ENCODE measurements around the gene ARHGDIG. TPM values are rescaled to one million over a fixed set of nuclear protein-coding genes. Genes with fewer than 3 reads are reported as not detected.

The ARHGDIG gene
- total and polyA plus RNA-seq, 2 of the 4 experiments (the other 2 are of a cell fraction), result 0.24 to 0.36 TPM

DNA sequence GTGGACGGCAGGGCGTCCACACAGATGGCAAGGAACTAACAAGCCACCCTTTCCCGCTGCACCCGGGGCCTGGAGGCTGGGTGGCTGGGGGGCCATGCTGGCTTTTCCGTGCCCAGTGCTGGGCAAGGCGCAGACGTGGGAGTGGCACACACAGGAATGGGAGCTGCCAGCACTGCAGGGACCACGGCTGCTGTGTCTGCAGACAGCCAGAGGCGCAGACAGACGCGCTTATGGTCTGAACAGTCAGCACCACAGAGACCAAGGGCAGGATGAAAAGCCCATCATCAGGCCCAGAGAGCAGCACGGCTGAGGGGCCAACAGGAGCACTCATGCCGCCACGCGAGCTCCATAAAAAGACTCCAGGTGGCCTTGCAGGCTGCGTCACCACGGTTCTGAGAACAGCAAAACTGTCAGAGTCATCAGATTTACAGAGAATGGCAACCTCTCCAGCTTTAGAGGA lies 26.6 kb downstream of the ARHGDIG start:
- no peak overlapping the region for H3K14ac ChIP-seq (replicated peaks; ENCODE audit: low read depth, low read length)
- no peak overlapping the region for H2BK15ac ChIP-seq (ENCODE audit: low read depth, low read length)
- H3K4me1 ChIP-seq (ENCODE audit: control insufficient read depth, insufficient read depth, low read length), result no peaks in the 10 kb centered on the region
- no peak overlapping the region for H3K4me2 ChIP-seq (ENCODE audit: low read depth, low read length)
- peaks cover 4% of the 10 kb centered on the region; the same call in 1 of the 2 replicates for H4K20me1 ChIP-seq (ENCODE audit: insufficient read depth, low read length)
- no peak overlapping the region for H3K4ac ChIP-seq (ENCODE audit: low read depth, low read length)
- ChIA-PET CTCF (no interaction called here), POLR2A (ENCODE audit: unreplicated experiment) (no interaction called here)
- no peak overlapping the region for H4K8ac ChIP-seq (ENCODE audit: low read depth in 2 of 2, low read length in 2 of 2)
- in situ Hi-C loops (cut with MboI; ENCODE audit: low sequenced_read_pairs), result no loop called here
- peaks cover 39% of the 10 kb centered on the region for H3K36me3 ChIP-seq (ENCODE audit: control insufficient read depth, insufficient read depth, low read length)
- H4K5ac ChIP-seq (ENCODE audit: low read depth, low read length), result no peak overlapping the region
- ATAC-seq (ENCODE audit: low read depth) (no peak), DNase-seq (no peak)
- no peak overlapping the region for H2BK20ac ChIP-seq (ENCODE audit: low read depth, low read length)
- dilution Hi-C loops (cut with HindIII; ENCODE audit: low sequenced_read_pairs, unreplicated experiment), result no loop called here
- H3K9ac ChIP-seq (ENCODE audit: low read depth, low read length), result no peak overlapping the region
- intact Hi-C loops (cut with micrococcal nuclease), result no loop called here
- H2AFZ ChIP-seq (replicated peaks; ENCODE audit: low read length, poor library complexity), result no peak overlapping the region
- no peaks in the 10 kb centered on the region for H3K9me3 ChIP-seq (ENCODE audit: control insufficient read depth, insufficient read depth, low read length)
- H3K79me1 ChIP-seq (ENCODE audit: low read depth in 1 of 2, low read length in 2 of 2), result peaks cover 2 to 21% of the 10 kb centered on the region in 2 experiments; a peak in 3 of 4 replicates
- H3K23ac ChIP-seq (ENCODE audit: low read depth, low read length), result no peak overlapping the region
- H3K4me3 ChIP-seq (ENCODE audit: insufficient read depth, low read depth, low read length), result no peak overlapping the region
- H2AK5ac ChIP-seq (ENCODE audit: low read depth, low read length), result no peak overlapping the region
- H3K56ac ChIP-seq (ENCODE audit: extremely low read depth, insufficient read depth, low read length), result no peak overlapping the region
- H2BK5ac ChIP-seq (ENCODE audit: low read depth, low read length, poor library complexity, severe bottlenecking), result no peak overlapping the region
- H3K27ac ChIP-seq (ENCODE audit: insufficient read depth, low read length), result no peak overlapping the region
- no peak overlapping the region for H4K91ac ChIP-seq (ENCODE audit: insufficient read depth, low read depth, low read length)
- WGBS, 2 experiments (ENCODE audit: extremely low coverage in 2 of 2, insufficient read length in 1 of 2), result 99% methylated on average over 11 of the region's 17 CpGs; no CpG with 5 or more reads in 1 of the 2 experiments
- H3K9me1 ChIP-seq (ENCODE audit: insufficient read depth, low read length), result no peaks in the 10 kb centered on the region
- no peaks in the 10 kb centered on the region for H3K27me3 ChIP-seq (ENCODE audit: control insufficient read depth, insufficient read depth, low read length)
- H2AK9ac ChIP-seq (replicated peaks; ENCODE audit: low read depth, low read length, poor library complexity), result no peak overlapping the region
- no peak overlapping the region for H3K18ac ChIP-seq (ENCODE audit: low read depth, low read length)
- H2BK120ac ChIP-seq (ENCODE audit: low read depth, low read length), result no peak overlapping the region
- no TSS peak for BruUV-seq (replicated peaks)
- TF ChIP-seq, protein P1, sequence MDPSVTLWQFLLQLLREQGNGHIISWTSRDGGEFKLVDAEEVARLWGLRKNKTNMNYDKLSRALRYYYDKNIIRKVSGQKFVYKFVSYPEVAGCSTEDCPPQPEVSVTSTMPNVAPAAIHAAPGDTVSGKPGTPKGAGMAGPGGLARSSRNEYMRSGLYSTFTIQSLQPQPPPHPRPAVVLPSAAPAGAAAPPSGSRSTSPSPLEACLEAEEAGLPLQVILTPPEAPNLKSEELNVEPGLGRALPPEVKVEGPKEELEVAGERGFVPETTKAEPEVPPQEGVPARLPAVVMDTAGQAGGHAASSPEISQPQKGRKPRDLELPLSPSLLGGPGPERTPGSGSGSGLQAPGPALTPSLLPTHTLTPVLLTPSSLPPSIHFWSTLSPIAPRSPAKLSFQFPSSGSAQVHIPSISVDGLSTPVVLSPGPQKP (IDR thresholded peaks at IDR 0.05; ENCODE audit: borderline replicate concordance, low read depth, low read length), result no peak
- TF ChIP-seq POLR2A (IDR thresholded peaks at IDR 0.05; ENCODE audit: low read depth, low read length) (no peak), MXI1 (IDR thresholded peaks at IDR 0.05; ENCODE audit: borderline replicate concordance, low read depth, low read length) (no peak), CHD1 (IDR thresholded peaks at IDR 0.05; ENCODE audit: low read depth, low read length) (no peak), BHLHE40 (IDR thresholded peaks at IDR 0.05; ENCODE audit: low read depth, low read length) (no peak), MAZ (IDR thresholded peaks at IDR 0.05; ENCODE audit: borderline replicate concordance, low read depth, low read length) (no peak), CEBPB (IDR thresholded peaks at IDR 0.05; ENCODE audit: low read depth, low read length) (no peak), RAD21 (IDR thresholded peaks at IDR 0.05; ENCODE audit: low read length) (no peak), FOS (IDR thresholded peaks at IDR 0.05; ENCODE audit: low read depth, low read length) (no peak)
- TF ChIP-seq, protein P2, sequence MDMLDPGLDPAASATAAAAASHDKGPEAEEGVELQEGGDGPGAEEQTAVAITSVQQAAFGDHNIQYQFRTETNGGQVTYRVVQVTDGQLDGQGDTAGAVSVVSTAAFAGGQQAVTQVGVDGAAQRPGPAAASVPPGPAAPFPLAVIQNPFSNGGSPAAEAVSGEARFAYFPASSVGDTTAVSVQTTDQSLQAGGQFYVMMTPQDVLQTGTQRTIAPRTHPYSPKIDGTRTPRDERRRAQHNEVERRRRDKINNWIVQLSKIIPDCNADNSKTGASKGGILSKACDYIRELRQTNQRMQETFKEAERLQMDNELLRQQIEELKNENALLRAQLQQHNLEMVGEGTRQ (IDR thresholded peaks at IDR 0.05; ENCODE audit: low read depth, low read length), result no peak
